ENCODE results near the gene SNAPC3.
A peak's percentile ranks its signal among the peaks of the same experiment; 100 is the strongest.

Gene SNAPC3

DNA sequence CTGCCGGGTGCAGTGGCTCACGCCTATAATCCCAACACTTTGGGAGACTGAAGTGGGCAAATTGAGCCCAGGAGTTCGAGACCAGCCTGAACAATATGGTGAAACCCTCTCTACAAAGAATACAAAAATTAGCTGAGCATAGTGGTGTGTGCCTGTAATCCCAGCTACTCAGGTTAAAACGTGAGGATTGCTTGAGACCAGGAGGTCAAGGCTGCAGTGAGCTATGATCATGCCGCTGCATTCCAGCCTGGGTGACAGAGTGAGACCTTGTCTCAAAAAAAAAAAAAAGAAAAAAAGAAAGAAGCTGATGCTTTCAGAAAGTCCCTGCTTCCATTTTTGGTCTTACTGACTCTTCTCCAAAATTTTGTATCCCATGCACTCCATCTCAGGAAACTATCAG is 31.3 kb downstream of the SNAPC3 start:
- Mint-ChIP-seq H3K4me3 (no peak overlapping the region), H3K9me3 (no peaks in the 10 kb centered on the region), H3K27me3 (ENCODE audit: low read depth, poor library complexity) (no peaks in the 10 kb centered on the region), H3K27ac (no peak overlapping the region), H3K36me3 (ENCODE audit: low read depth) (peaks cover 81% of the 10 kb centered on the region), H3K4me1 (no peaks in the 10 kb centered on the region)
- DNase-seq: no peak
- TF ChIP-seq, protein P1, sequence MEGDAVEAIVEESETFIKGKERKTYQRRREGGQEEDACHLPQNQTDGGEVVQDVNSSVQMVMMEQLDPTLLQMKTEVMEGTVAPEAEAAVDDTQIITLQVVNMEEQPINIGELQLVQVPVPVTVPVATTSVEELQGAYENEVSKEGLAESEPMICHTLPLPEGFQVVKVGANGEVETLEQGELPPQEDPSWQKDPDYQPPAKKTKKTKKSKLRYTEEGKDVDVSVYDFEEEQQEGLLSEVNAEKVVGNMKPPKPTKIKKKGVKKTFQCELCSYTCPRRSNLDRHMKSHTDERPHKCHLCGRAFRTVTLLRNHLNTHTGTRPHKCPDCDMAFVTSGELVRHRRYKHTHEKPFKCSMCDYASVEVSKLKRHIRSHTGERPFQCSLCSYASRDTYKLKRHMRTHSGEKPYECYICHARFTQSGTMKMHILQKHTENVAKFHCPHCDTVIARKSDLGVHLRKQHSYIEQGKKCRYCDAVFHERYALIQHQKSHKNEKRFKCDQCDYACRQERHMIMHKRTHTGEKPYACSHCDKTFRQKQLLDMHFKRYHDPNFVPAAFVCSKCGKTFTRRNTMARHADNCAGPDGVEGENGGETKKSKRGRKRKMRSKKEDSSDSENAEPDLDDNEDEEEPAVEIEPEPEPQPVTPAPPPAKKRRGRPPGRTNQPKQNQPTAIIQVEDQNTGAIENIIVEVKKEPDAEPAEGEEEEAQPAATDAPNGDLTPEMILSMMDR (IDR thresholded peaks at IDR 0.05): no peak

DNA sequence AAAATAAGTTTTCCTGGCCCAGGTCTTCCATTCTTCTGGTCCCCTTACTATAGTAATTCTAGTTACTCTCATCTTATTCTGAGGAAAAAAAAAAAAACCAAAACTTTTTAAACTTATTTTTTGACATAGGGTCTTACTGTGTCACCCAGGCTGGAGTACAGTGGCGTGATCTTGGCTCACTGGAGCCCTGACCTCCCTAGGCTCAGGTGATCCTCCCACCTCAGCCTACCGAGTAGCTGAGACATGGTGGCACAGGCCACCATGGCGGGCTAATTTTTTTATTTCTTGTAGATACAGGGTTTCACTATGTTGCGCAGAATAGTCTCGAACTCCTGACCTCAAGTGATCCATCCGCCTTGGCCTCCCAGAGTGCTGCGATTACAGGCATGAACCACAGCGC is 38.4 kb downstream of the SNAPC3 start:
- Mint-ChIP-seq H3K4me3 (no peak overlapping the region), H3K36me3 (ENCODE audit: low read depth) (peaks cover 50% of the 10 kb centered on the region), H3K27ac (no peak overlapping the region), H3K27me3 (ENCODE audit: low read depth, poor library complexity) (no peaks in the 10 kb centered on the region), H3K9me3 (no peaks in the 10 kb centered on the region), H3K4me1 (no peaks in the 10 kb centered on the region)
- TF ChIP-seq, protein P1 (IDR thresholded peaks at IDR 0.05): no peak
- DNase-seq: no peak

DNA sequence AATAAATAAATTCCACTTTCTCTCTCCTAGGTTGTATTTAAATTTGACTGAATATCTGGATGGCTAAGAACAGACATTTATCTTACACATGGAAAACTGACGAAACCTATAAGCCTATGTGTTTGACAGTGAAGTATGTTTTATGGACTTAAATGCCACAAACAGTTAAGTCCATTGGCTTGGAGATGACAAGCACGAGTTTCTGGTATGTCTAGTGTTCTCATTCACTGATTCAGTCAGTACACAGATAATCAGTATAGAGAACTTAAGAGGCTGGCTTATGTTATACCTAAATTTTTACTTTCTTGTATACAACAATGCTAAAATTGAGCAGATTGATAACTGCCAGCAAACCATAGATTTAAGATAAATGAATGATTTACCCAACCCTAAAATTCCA is 38.9 kb downstream of the SNAPC3 start:
- H3K27me3 Mint-ChIP-seq (ENCODE audit: low read depth, poor library complexity): no peaks in the 10 kb centered on the region
- H3K36me3 Mint-ChIP-seq (ENCODE audit: low read depth): peaks cover 50% of the 10 kb centered on the region
- no peak for DNase-seq
- no peaks in the 10 kb centered on the region for H3K9me3 Mint-ChIP-seq
- H3K4me3 Mint-ChIP-seq: no peak overlapping the region
- TF ChIP-seq, protein P1 (IDR thresholded peaks at IDR 0.05): no peak
- H3K4me1 Mint-ChIP-seq: no peaks in the 10 kb centered on the region
- no peak overlapping the region for H3K27ac Mint-ChIP-seq

- H3K4me3 Mint-ChIP-seq: no peak overlapping the region
- H3K4me1 Mint-ChIP-seq: no peaks in the 10 kb centered on the region
- no peak for DNase-seq
- H3K27ac Mint-ChIP-seq: peak overlapping the region; percentile 66
- no peaks in the 10 kb centered on the region for H3K27me3 Mint-ChIP-seq (ENCODE audit: low read depth, poor library complexity)
- no peaks in the 10 kb centered on the region for H3K9me3 Mint-ChIP-seq
- peaks cover 55% of the 10 kb centered on the region for H3K36me3 Mint-ChIP-seq (ENCODE audit: low read depth)
- TF ChIP-seq, protein P1 (IDR thresholded peaks at IDR 0.05): no peak
Observed at GRCh38 chr9:15468145-15468544, 45.5 kb downstream of the SNAPC3 start.

- peaks cover 66% of the 10 kb centered on the region for H3K36me3 Mint-ChIP-seq (ENCODE audit: low read depth)
- no peaks in the 10 kb centered on the region for H3K27me3 Mint-ChIP-seq (ENCODE audit: low read depth, poor library complexity)
Observed at GRCh38 chr9:15469406-15469805, 46.7 kb downstream of the SNAPC3 start.

GRCh38 chr9:15469862-15470261 is 47.2 kb downstream of the SNAPC3 start:
- no peaks in the 10 kb centered on the region for H3K4me1 Mint-ChIP-seq
- TF ChIP-seq, protein P1 (IDR thresholded peaks at IDR 0.05): no peak
- no peak for DNase-seq
- no peaks in the 10 kb centered on the region for H3K27me3 Mint-ChIP-seq (ENCODE audit: low read depth, poor library complexity)
- H3K9me3 Mint-ChIP-seq: no peaks in the 10 kb centered on the region
- H3K36me3 Mint-ChIP-seq (ENCODE audit: low read depth): peaks cover 69% of the 10 kb centered on the region
- H3K4me3 Mint-ChIP-seq: no peak overlapping the region
- H3K27ac Mint-ChIP-seq: no peak overlapping the region

More at GRCh38 chr9:15469406-15469805, 46.7 kb downstream of the SNAPC3 start:
- no peak for DNase-seq
- no peak overlapping the region for H3K4me3 Mint-ChIP-seq
- H3K27ac Mint-ChIP-seq: no peak overlapping the region
- TF ChIP-seq, protein P1 (IDR thresholded peaks at IDR 0.05): no peak
- H3K9me3 Mint-ChIP-seq: no peaks in the 10 kb centered on the region
- H3K4me1 Mint-ChIP-seq: no peaks in the 10 kb centered on the region

All from nephron progenitor cell (in vitro differentiated cells).